GM12892 (cell line): Measurements from ENCODE around the gene WDR41.

ENCODE experiments used
- POLR2A ChIP-seq: IDR thresholded peaks from 2 replicates; pipeline ENCODE4 v1.6.1; 2011; ENCODE audit warnings: low read depth, low read length, control low read depth
- POLR2AphosphoS5 ChIP-seq: IDR thresholded peaks from 2 replicates; pipeline ENCODE4 v1.6.1; 2011; ENCODE audit warnings: low read depth, low read length, control low read depth

DNA sequence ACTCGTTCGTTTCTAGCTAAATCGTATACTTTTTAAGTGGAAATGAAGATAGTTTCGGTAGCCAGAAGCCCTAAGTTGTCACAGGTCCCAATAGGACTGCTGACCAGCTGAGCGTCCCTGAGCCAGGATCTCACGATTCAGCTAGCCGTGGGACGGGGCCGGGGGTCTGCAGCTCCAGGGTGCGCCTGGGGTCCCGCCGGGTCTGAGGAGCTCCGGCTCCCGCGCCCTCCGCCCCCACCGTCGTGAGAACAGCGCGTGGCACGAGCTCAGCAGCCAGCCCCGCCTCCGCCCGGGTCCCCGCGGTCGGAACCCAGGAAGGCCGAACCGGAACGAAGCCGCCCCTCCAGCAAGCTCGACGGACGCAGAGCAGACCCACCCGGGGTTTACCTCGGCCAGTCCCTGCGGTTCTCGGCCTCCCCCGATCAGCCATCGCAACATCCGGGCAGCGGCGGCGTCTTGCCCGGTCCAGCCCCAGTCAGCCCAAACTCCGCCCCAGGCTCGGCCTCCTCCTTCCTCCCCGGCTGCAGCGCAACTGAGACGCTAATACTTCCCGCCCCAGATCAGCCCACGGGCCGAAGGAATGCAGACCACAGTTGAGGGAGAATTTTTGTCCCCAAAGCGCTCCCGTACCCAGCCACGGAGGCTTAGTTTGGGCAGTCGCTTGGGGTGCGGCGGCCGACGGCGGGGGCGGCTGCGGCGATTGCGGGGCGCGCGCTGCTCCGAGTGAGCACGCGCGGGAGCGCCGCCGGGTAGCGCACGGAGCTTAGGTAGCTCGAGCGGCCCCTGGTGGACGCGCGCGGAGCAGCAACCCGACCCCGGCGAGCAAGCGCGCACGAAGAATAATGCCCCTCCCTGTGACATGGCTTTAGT, at the start of gene WDR41:
- TF ChIP-seq POLR2A (peak; percentile 85), POLR2AphosphoS5 (peak; percentile 84)
